Prostate gland (tissue), 2 donors: ENCODE results near the gene KIF2A.

Experiments used
- POLR2A ChIP-seq: fragments of 450-650 bp; IDR thresholded peaks from one replicate; pipeline ENCODE4 v1.6.1; 2016; ENCODE audit warnings: antibody characterized with exemption, mild to moderate bottlenecking
- POLR2AphosphoS5 ChIP-seq: sonication (generic); formaldehyde crosslinking; IDR thresholded peaks from one replicate; pipeline ENCODE4 v1.6.1; 2017; ENCODE audit warnings: antibody characterized with exemption
- TF ChIP-seq, protein P1 (sequence below), 4 experiments: fragments of 200-600 bp in 2 of 4; fragments of 450-650 bp in 2 of 4; sonication (generic) in 2 of 4; IDR thresholded peaks; 1 replicate in 3 of 4; 2 replicates in 1 of 4; pipeline ENCODE4 v1.5.1; 2016 to 2019; ENCODE audit warnings: antibody characterized with exemption in 4 of 4, mild to moderate bottlenecking in 2 of 4, moderate library complexity in 2 of 4

DNA sequence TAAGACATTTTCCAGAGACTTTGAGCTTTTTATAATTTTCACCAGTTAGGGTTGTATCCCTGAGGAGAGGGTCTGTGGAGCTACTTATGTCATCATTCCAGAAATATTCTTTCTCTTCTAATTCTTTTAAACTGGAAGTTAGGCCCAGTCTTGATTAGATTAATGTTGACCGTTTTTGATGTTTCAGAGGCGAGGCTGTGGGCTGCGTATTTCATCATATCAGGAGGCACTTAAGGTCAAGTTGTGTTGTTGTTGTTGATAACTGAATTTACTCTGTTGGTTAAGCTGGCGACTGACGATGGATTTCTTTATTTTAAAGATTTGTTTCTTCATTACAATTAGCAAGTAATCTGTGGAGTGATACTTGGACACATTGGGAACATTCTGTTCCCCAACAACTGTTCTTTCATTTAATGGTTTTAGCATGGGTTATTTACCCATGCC, 126.6 kb downstream of the KIF2A start:
- TF ChIP-seq, protein P1, sequence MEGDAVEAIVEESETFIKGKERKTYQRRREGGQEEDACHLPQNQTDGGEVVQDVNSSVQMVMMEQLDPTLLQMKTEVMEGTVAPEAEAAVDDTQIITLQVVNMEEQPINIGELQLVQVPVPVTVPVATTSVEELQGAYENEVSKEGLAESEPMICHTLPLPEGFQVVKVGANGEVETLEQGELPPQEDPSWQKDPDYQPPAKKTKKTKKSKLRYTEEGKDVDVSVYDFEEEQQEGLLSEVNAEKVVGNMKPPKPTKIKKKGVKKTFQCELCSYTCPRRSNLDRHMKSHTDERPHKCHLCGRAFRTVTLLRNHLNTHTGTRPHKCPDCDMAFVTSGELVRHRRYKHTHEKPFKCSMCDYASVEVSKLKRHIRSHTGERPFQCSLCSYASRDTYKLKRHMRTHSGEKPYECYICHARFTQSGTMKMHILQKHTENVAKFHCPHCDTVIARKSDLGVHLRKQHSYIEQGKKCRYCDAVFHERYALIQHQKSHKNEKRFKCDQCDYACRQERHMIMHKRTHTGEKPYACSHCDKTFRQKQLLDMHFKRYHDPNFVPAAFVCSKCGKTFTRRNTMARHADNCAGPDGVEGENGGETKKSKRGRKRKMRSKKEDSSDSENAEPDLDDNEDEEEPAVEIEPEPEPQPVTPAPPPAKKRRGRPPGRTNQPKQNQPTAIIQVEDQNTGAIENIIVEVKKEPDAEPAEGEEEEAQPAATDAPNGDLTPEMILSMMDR (IDR thresholded peaks at IDR 0.05) = no peak
- TF ChIP-seq POLR2A = no peak
- no peak for TF ChIP-seq POLR2AphosphoS5
